Glomerular endothelial cell (primary cell): ENCODE measurements around the gene IFT122. TPM values are rescaled to one million over a fixed set of nuclear protein-coding genes. Genes with fewer than 3 reads are reported as not detected.
"Not testable (repeated sequence)": the region's sequence is repeated elsewhere in the genome, so short reads cannot be mapped to it uniquely, and the experiment has no call there.

Experiments
- DNase-seq: peaks from one replicate; pipeline ENCODE4 v3.0.0-alpha.2; 2011; ENCODE audit warnings: low read depth, low spot score; ENCODE audit errors: extremely low read depth
- total RNA-seq: library from RNA; depleted of rRNA; stranded (reverse); fragments of >200 nt; gene quantifications from 2 replicates; pipeline ENCODE4 v1.2.3, GENCODE V29; 2015

IFT122 gene
- total RNA-seq, 1 donor from 2014 or later = 22.8 TPM

DNA sequence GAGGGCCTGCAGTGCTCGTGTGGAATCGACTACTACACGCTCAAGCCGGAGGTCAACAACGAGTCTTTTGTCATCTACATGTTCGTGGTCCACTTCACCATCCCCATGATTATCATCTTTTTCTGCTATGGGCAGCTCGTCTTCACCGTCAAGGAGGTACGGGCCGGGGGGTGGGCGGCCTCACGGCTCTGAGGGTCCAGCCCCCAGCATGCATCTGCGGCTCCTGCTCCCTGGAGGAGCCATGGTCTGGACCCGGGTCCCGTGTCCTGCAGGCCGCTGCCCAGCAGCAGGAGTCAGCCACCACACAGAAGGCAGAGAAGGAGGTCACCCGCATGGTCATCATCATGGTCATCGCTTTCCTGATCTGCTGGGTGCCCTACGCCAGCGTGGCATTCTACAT, 92.2 kb downstream of the IFT122 start:
- DNase-seq = no peak

DNA sequence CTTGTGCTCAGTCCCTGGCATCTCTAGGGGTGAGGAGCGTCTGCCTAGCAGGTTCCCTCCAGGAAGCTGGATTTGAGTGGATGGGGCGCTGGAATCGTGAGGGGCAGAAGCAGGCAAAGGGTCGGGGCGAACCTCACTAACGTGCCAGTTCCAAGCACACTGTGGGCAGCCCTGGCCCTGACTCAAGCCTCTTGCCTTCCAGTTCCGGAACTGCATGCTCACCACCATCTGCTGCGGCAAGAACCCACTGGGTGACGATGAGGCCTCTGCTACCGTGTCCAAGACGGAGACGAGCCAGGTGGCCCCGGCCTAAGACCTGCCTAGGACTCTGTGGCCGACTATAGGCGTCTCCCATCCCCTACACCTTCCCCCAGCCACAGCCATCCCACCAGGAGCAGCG, 93.4 kb downstream of the IFT122 start:
- DNase-seq = no peak

DNA sequence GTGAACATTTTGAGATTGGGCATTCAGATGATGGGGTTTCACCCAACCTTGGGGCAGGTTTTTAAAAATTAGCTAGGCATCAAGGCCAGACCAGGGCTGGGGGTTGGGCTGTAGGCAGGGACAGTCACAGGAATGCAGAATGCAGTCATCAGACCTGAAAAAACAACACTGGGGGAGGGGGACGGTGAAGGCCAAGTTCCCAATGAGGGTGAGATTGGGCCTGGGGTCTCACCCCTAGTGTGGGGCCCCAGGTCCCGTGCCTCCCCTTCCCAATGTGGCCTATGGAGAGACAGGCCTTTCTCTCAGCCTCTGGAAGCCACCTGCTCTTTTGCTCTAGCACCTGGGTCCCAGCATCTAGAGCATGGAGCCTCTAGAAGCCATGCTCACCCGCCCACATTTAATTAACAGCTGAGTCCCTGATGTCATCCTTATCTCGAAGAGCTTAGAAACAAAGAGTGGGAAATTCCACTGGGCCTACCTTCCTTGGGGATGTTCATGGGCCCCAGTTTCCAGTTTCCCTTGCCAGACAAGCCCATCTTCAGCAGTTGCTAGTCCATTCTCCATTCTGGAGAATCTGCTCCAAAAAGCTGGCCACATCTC, 94.5 kb downstream of the IFT122 start:
- no peak for DNase-seq

DNA sequence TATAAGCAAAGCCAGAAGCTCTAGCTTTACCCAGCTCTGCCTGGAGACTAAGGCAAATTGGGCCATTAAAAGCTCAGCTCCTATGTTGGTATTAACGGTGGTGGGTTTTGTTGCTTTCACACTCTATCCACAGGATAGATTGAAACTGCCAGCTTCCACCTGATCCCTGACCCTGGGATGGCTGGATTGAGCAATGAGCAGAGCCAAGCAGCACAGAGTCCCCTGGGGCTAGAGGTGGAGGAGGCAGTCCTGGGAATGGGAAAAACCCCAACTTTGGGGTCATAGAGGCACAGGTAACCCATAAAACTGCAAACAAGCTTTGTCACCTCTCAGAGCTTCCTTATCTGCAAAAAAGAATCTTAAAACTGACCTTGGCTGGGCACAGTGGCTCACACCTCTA, 95.1 kb downstream of the IFT122 start:
- no peak for DNase-seq

DNA sequence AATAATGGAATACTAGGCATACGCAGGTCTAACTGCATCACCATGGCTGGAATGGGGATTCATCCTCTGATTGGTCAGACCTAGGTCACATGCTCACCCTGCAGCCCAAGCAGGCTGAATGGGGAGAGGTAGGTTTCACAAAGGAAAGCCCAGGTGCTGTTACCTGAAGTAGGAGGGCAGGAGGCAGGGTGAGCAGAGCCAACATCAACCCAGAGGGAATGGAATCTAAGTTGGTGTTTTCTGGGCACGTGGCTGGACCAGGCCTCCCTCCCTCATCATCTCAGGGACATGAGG, 96.3 kb downstream of the IFT122 start:
- no peak for DNase-seq

DNA sequence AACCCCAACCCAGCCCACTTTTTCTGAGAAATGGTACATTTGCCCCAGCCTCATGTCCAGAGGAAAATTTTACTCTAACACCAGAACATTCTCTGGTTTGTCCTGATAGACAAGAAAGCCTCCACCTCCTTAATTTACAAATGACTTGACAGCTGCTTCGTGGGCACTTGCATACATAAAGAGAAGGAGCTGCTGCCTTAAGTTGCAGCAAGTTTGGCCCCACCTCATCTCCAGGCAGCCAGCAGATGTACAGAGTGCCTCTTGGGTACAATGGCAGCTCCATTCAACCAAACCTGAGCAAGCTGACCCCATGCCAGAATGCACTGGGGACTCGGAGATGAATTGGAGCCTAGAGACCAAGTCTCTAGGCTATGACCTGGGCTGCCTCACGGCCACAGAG, 96.8 kb downstream of the IFT122 start:
- no peak for DNase-seq

DNA sequence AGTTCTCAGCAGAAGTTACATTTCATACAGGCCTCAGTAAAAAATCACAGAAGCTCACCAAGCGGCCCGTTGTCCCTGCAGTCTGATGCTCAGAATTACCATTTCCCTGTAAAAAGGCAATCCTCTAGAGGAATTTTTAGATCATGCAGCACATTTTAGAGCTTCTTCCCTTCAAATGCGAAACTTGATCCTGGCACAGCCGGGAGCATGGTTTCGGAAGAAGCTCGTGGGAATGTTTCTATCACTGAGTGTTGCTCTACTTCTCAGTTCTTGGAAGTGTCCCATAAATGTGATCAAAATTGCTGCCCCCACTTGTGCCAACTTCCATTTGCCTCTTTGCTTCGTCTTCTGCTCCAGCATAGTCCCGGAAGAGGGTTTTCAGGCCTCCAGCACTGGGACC, 99.2 kb downstream of the IFT122 start:
- no peak for DNase-seq

DNA sequence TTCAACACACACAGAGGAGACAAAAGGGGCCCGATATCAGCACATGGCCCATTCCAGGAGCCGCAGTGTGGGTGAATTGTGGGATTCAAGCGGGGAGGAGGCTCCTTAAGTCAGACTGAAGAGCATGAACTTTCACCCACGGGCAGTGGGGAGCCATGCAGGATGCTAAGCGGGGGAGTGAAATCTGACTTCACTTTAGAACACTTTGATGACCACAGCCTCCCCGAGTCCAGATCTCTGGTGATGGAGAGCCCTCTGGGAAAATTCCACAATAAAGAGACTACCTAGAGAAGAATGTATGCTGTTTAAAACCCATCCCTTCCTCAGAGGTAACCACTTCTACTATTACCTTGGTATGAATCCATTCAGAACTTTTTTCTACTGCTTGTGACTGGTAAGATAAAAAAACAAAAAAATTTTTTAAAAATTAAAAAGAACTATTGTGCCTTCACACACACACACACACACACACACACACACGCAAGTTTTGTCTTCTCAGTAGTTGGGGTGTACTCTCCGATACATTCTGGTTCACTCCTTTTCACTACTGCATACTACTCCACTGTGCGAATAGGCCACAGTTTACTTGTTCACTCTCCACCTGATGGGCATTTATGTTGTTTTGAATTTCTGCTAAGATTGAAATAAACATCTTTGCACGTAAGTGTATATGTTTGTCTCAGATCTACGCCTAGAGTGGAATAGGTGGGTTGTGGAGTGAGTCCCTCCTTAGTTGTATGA, 100.9 kb downstream of the IFT122 start:
- DNase-seq = no peak

DNA sequence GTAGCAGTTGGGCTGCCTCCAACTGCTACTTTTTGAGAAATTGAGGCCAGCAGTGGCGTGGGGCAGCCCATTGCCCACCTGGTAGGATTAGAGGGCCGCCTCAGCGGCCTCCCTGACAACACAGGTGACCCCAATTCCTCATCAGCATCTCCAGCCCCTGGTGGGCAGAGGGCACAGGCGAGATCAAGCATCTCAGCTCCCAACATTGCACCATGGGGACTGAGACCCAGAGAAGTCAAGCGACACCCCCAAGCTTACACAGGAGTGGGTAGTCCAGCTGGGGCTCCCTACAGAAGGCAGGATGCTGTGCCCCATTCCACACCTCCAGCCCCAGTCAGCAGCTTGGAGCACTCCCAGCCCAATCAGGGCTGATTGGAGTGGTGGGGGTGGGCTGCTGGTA, 102.7 kb downstream of the IFT122 start:
- DNase-seq = no peak

DNA sequence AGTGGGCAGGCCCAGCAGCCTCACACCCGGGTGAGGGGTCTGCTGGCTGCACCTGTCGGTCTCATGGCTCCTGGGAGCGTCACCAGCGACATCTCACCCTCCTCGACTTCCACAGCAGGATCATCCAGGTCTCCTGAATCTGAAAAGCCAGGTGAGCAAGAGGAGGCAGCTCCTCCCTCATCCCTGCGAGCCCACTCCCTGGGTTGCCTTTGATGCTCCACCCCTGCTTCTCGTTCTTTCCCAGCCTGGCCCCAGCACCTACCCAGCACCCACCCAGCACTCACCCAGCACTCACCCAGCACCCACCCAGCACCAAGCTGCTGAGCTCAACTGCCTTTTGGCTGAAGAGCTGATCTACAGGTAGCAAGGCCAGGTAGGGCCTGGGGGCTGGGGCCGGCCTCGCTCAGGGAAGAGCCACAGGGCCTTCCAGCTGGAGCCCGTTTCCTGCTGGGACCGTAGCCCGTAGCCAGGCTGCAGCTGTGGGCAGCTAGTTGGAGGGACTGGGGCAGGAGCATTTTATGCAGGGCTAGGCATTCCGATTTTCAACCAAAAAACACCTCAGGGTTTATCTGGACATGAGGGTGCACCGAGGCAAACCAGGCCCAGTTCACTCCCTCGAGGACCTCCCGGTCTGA, 103.2 kb downstream of the IFT122 start, which contains the start of gene H1-8:
Gene H1-8 (plus strand): TSS at position 20 of the 635 bp plus-strand sequence. CDS start 44 bp downstream, at position 64.
- DNase-seq = no peak

DNA sequence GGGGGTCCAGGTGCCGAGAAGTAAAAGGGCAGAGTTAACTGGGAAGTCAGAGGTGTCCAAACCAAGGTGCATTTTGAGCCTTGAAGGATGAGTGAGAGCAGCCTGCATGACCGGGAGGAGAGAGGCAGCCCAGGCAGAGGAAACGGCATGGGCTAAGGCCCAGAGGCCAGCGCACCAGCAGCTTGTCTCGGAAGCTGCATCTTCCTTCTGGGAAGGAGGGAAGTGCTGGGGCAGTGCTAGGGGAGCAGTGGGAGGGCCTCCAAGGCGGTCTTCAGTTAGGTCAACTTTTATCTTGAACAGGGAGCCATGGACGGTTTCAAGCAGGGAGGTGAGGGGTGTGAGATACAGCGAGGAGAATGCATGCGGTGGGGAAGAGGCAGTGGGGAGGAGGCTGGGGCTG, 104.0 kb downstream of the IFT122 start:
- no peak for DNase-seq

DNA sequence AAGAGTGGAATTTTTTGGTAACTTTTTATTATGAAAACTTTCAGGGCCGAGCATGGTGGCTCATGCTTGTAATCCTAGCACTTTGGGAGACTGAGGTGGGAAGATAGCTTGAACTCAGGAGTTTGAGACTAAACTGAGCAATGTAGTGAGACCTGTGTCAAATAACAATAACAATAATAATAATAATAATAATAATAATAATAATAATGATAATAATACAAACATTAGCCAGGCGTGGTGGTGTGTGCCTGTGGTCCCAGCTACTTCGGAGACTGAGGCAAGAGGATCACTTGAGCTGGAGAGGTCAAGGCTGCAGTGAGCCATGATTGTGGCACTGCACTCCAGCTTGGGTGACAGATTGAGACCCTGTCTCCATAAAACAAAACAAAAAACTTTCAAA, 105.9 kb downstream of the IFT122 start:
- DNase-seq = not testable (repeated sequence)

DNA sequence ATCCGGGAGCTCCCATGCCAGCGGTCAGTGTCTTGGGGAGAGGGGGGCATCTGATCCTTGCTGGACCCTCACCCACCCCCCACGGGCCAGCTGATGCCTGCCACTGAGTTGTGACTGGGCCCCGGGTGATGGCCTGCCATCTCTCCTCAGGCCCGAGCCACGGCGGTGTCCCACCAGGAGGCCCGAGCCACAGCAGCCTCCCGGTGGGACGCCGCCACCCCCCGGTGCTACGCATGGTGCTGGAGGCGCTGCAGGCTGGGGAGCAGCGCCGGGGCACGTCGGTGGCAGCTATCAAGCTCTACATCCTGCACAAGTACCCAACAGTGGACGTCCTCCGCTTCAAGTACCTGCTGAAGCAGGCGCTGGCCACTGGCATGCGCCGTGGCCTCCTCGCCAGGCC, 107.2 kb downstream of the IFT122 start:
- no peak for DNase-seq

DNA sequence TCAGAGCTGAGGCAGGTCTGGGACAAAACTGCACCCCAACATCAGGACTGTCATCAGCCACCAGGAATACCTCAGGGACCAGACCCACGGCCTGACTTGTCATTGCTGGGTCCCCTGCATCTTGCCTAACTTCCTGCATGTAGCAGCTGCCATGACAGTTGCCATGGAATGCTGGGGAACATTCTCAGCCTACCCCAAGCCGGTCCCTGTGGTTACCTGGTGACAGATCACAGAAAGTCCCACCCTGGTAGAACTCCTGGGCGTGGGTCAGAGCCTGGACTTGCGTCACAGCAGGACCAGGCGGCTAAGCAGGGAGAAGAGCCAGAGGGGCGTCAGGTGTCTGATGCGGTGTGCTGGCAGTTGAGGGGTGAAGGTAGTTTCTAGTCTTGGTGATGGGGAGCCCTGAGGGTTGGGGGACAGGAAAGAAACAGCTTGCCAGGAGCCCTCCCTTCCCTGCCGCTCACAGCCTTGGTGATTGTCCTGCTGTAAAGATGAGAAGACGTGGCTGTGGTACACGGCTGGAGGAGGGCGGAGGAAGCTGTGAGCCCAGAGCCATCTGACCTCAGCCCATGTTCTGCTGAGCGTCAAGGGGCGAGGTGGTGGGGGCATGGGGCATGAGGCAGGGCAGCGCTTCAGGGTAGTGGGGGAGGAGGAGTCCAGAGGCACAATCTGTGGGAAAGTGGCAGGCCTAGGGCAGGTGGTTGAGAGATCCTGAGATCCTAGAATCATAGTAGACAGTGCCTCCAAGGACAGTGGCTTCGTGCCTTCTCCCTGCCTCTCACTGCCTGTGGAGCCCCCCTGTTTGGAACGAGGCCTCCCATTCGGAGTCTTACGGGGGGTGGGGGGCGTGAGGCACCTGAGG, 108.3 kb downstream of the IFT122 start:
- no peak for DNase-seq

DNA sequence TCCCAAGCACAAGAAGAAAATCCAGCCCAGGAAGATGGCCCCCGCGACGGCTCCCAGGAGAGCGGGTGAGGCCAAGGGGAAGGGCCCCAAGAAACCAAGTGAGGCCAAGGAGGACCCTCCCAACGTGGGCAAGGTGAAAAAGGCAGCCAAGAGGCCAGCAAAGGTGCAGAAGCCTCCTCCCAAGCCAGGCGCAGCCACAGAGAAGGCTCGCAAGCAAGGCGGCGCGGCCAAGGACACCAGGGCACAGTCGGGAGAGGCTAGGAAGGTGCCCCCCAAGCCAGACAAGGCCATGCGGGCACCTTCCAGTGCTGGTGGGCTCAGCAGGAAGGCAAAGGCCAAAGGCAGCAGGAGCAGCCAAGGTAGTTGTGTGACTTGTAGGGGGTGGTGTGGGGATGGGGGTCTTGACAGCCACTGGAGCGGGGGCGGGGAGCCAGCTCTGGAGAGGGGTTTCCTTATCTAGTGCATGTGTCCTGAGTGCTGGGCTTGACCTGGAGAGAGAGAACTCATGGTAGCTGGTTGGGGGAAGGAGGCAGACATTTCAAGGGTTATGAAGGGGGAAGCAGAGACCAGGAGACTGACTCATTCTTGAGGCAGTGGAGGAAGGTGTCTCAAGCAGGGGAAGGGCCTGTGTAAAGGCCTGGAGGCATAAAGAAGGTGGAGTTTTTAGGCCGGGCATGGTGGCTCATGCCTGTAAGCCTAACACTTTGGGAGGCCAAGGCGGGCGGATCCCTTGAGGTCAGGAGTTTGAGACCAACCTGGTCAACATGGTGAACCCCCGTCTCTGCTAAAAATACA, 109.2 kb downstream of the IFT122 start:
- DNase-seq = no peak

DNA sequence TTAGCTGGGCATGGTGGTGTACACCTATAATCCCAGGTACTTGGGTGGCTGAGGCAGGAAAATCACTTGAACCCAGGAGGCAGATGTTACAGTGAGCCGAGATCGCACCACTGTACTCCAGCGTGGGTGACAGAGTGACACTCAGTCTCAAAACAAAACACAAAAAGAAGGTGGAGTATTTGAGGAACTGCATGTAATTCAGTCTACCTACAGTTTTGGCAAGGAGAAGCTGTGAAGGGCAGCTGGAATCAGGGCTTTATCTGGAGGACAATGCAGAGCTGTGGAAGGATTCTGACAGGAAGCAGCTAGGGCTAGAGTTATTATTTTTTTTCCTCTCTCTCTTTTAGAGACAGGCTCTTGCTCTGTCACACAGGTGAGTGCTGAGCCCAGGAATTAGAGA, 109.8 kb downstream of the IFT122 start:
- DNase-seq = no peak

DNA sequence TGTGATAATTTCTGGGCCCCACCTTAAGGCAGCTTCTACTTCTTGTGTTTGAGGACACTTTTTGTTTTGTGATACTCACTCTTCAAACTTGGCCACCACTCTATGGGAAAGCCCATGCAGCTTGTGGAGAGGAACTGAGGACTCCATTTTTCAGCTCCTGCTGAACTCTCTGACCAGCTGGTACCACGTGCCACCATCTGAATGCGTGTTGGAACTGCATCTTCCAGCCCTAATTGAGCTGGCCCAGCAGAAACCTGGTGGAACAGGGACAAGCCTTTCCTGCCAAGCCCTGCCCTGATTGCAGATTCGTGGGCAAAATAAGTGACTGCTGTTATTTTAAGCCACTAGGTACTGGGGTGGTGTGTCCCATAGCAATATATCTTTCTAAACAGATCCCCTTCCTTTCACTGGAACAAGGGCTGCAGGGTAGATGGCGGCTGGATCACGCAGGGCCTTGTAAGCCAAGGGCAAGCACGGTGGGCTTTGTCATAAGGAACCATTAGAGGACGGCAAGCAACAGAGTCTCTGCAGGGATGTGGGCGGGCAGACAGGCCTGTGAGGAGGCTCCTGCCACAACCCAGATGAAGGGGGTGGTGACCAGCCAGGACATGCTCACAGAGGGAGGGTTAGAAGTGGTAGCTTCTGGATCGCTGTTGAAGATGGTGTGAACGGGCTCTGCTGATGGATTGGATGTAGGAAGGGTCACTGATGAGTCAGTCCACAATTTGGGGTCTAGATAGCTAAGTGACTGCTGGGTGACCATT, 112.4 kb downstream of the IFT122 start:
- DNase-seq = no peak

DNA sequence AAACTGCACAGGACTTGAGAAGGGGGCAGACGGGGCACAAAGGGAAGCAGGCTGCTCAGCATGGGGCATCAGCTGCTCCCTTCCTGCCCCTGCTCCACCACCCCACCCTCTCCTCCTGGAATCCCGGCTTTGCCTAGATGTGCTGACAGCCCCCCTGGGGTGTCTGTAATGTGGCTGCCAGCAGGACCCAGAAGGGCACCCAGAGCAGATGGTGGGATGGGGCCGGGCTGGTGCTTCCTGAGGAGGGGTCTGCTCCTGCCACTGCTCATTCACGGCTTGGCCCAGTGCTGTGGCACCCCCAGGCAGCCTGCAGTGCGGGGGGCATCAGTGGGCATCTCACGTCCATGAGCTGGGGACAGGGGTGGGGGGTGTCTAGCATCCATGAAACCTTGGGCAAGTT, 113.1 kb downstream of the IFT122 start:
- no peak for DNase-seq

DNA sequence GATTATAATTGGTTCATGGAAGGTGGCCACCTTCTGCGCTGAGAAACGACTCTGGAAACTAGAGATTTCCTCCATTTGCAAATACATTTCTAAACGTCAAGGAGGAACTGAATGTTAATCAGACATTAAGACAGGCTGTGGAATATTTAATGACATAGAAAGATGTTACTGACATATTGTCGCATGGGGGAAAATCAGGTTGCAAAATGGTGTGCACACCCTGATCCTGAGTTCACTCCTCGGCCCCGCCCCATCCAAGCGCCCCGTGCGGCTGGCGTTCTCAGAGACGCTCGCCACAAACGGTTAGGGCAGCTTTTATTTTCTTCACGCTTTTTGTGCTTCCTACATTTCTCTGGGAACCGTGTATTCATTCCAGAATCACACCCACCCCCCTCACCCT, 113.7 kb downstream of the IFT122 start:
- DNase-seq = no peak
